ENCODE measurements around the gene KIRREL1.

- TF ChIP-seq CTCF (conservative IDR thresholded peaks at IDR 0.05; ENCODE audit: low read depth in 2 of 2) (no peak), EZH2 (IDR thresholded peaks at IDR 0.05; ENCODE audit: low read depth, unreplicated experiment) (no peak), REST (IDR thresholded peaks at IDR 0.05; ENCODE audit: unreplicated experiment) (no peak), JUNB (IDR thresholded peaks at IDR 0.05; ENCODE audit: unreplicated experiment) (no peak), CREB1 (CRISPR knock-in tag; IDR thresholded peaks at IDR 0.05; ENCODE audit: low read depth) (no peak), ZNF331 (CRISPR knock-in tag; IDR thresholded peaks at IDR 0.05; ENCODE audit: low read depth) (no peak), EZH2phosphoT487 (IDR thresholded peaks at IDR 0.05; ENCODE audit: unreplicated experiment) (no peak), POLR2AphosphoS5 (IDR thresholded peaks at IDR 0.05; ENCODE audit: low read depth) (no peak), ZNF114 (CRISPR knock-in tag; IDR thresholded peaks at IDR 0.05) (no peak), ZNF462 (CRISPR knock-in tag; IDR thresholded peaks at IDR 0.05) (no peak), STAT1 (IDR thresholded peaks at IDR 0.05; ENCODE audit: unreplicated experiment) (no peak), ETS1 (IDR thresholded peaks at IDR 0.05) (no peak)
Observed at GRCh38 chr1:158113759-158114127, 120.3 kb downstream of the KIRREL1 start.

Data from GM23338 (cell line).